HepG2 (cell line): ENCODE results near the gene PURB. TPM values are rescaled to one million over a fixed set of nuclear protein-coding genes. Genes with fewer than 3 reads are reported as not detected.

ENCODE experiments used
- CENPT ChIP-seq: sonication (generic); formaldehyde crosslinking; IDR thresholded peaks from 2 replicates; pipeline ENCODE4 v1.8.0; 2022; ENCODE audit warnings: low read depth, mild to moderate bottlenecking, moderate library complexity, missing genetic modification reagents
- FOXA1 ChIP-seq, 2 experiments: fragments of 450-650 bp in 1 of 2; sonication (generic) in 1 of 2; formaldehyde crosslinking in 1 of 2; IDR thresholded peaks; 2 replicates each; pipeline versions ENCODE4 v1.4.0 to v1.6.1; 2016 to 2020; ENCODE audit warnings: missing genetic modification reagents in 1 of 2
- SATB2 ChIP-seq: sonication (generic); formaldehyde crosslinking; IDR thresholded peaks from 2 replicates; pipeline ENCODE4 v1.5.0; 2020; ENCODE audit warnings: missing genetic modification reagents
- ZBTB21 ChIP-seq: sonication (generic); formaldehyde crosslinking; IDR thresholded peaks from 2 replicates; pipeline ENCODE4 v1.4.0; 2020; ENCODE audit warnings: missing genetic modification reagents
- ZNF34 ChIP-seq: sonication (generic); formaldehyde crosslinking; IDR thresholded peaks from 2 replicates; pipeline ENCODE4 v1.4.0; 2020; ENCODE audit warnings: mild to moderate bottlenecking, missing genetic modification reagents, borderline replicate concordance
- ZNF841 ChIP-seq: sonication (generic); formaldehyde crosslinking; IDR thresholded peaks from 2 replicates; pipeline ENCODE4 v1.8.1; 2023; ENCODE audit warnings: missing genetic modification reagents, borderline replicate concordance
- polyA plus RNA-seq, 8 experiments: library from polyadenylated mRNA; depleted of rRNA in 3 of 8; stranded (reverse) in 7 of 8; unstranded in 1 of 8; fragments of >200 nt; fragmentation: Illumina TruSeq in 4 of 8; extraction: Trizol in 4 of 8; gene quantifications; 2 replicates each; pipeline versions ENCODE4 v1.2.1 to v1.2.3, GENCODE V29; 2011 to 2016; ENCODE audit warnings: low read depth in 4 of 8, missing spikeins in 1 of 8, mixed read lengths in 1 of 8; ENCODE audit not compliant: insufficient read depth in 1 of 8
- total RNA-seq, 5 experiments: library from RNA; depleted of rRNA; stranded (reverse); fragments of >200 nt; fragmentation: Illumina TruSeq; extraction: Trizol; gene quantifications; 2 replicates each; pipeline ENCODE4 v1.2.3, GENCODE V29; 2016; ENCODE audit warnings: low read depth in 1 of 5
- TF ChIP-seq, protein P1 (sequence below): sonication (generic); formaldehyde crosslinking; IDR thresholded peaks from 2 replicates; pipeline ENCODE4 v1.5.0; 2020; ENCODE audit warnings: missing genetic modification reagents
- TF ChIP-seq, protein P2 (sequence below): sonication (generic); formaldehyde crosslinking; IDR thresholded peaks from 2 replicates; pipeline ENCODE4 v1.4.0; 2020; ENCODE audit warnings: mild to moderate bottlenecking, missing genetic modification reagents
- TF ChIP-seq, protein P3 (sequence below), 2 experiments: fragments of 450-650 bp in 1 of 2; sonication (generic) in 1 of 2; formaldehyde crosslinking in 1 of 2; IDR thresholded peaks; 2 replicates each; pipeline versions ENCODE4 v1.6.1 to v1.8.0; 2016 to 2022; ENCODE audit warnings: antibody characterized with exemption in 1 of 2, mild to moderate bottlenecking in 1 of 2, missing genetic modification reagents in 1 of 2

Gene PURB
- total and polyA plus RNA-seq, 2 of the 13 experiments (the other 11 are each of a cell fraction or from before 2014, with no cell fraction given), result 2.3 to 4.3 TPM

DNA sequence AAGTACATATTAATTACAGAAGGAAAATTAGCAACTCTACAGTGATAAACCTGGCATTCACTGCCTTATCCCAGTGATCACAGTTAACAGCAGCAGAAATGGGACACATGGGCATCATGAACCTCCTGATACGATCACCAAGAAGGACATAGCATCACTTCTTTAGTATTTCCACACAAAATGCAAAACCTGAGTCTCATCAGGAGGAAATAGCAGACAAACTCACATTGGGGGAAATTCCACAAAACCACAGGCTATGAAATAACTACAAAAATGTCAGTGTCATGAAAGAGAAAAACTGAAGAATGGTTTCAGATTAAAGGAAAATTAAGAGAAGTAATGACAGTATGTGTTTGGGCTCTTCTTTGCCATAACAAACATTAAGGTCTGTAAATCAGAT lies 12.0 kb upstream of the PURB start (continued):
- TF ChIP-seq, protein P1, sequence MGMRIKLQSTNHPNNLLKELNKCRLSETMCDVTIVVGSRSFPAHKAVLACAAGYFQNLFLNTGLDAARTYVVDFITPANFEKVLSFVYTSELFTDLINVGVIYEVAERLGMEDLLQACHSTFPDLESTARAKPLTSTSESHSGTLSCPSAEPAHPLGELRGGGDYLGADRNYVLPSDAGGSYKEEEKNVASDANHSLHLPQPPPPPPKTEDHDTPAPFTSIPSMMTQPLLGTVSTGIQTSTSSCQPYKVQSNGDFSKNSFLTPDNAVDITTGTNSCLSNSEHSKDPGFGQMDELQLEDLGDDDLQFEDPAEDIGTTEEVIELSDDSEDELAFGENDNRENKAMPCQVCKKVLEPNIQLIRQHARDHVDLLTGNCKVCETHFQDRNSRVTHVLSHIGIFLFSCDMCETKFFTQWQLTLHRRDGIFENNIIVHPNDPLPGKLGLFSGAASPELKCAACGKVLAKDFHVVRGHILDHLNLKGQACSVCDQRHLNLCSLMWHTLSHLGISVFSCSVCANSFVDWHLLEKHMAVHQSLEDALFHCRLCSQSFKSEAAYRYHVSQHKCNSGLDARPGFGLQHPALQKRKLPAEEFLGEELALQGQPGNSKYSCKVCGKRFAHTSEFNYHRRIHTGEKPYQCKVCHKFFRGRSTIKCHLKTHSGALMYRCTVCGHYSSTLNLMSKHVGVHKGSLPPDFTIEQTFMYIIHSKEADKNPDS (CRISPR knock-in tag), result no peak
- TF ChIP-seq ZNF841 (CRISPR knock-in tag) (no peak), SATB2 (CRISPR knock-in tag) (no peak), ZNF34 (CRISPR knock-in tag) (no peak), CENPT (CRISPR knock-in tag) (no peak), FOXA1 (IDR thresholded peaks at IDR 0.05) (no peak), FOXA1 (CRISPR knock-in tag; IDR thresholded peaks at IDR 0.05) (no peak), ZBTB21 (no peak)
- TF ChIP-seq, protein P2, sequence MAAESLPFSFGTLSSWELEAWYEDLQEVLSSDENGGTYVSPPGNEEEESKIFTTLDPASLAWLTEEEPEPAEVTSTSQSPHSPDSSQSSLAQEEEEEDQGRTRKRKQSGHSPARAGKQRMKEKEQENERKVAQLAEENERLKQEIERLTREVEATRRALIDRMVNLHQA (CRISPR knock-in tag), result no peak
- TF ChIP-seq, protein P3, sequence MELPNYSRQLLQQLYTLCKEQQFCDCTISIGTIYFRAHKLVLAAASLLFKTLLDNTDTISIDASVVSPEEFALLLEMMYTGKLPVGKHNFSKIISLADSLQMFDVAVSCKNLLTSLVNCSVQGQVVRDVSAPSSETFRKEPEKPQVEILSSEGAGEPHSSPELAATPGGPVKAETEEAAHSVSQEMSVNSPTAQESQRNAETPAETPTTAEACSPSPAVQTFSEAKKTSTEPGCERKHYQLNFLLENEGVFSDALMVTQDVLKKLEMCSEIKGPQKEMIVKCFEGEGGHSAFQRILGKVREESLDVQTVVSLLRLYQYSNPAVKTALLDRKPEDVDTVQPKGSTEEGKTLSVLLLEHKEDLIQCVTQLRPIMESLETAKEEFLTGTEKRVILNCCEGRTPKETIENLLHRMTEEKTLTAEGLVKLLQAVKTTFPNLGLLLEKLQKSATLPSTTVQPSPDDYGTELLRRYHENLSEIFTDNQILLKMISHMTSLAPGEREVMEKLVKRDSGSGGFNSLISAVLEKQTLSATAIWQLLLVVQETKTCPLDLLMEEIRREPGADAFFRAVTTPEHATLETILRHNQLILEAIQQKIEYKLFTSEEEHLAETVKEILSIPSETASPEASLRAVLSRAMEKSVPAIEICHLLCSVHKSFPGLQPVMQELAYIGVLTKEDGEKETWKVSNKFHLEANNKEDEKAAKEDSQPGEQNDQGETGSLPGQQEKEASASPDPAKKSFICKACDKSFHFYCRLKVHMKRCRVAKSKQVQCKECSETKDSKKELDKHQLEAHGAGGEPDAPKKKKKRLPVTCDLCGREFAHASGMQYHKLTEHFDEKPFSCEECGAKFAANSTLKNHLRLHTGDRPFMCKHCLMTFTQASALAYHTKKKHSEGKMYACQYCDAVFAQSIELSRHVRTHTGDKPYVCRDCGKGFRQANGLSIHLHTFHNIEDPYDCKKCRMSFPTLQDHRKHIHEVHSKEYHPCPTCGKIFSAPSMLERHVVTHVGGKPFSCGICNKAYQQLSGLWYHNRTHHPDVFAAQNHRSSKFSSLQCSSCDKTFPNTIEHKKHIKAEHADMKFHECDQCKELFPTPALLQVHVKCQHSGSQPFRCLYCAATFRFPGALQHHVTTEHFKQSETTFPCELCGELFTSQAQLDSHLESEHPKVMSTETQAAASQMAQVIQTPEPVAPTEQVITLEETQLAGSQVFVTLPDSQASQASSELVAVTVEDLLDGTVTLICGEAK (IDR thresholded peaks at IDR 0.05), result no peak
- TF ChIP-seq, protein P3 (CRISPR knock-in tag; IDR thresholded peaks at IDR 0.05), result no peak
